Endothelial cell of umbilical vein (primary cell): Measurements from ENCODE around the gene DRC1. TPM values are rescaled to one million over a fixed set of nuclear protein-coding genes. Genes with fewer than 3 reads are reported as not detected.

Experiments
- BruUV-seq: library from RNA; stranded (reverse); fragments of 400-500 nt; replicated peaks from 2 replicates; lab custom pipeline; 2021; lab: Mats Ljungman, UMichigan
- CTCF ChIA-PET: fragments of 300-600, 350-600 bp; sonication (Branson Sonifier 250); formaldehyde crosslinking; loops from one replicate; lab custom pipeline; 2021; ENCODE audit warnings: antibody characterized with exemption, inconsistent platforms; lab: Charles Lee
- POLR2A ChIA-PET: fragments of 300-600, 350-600 bp; sonication (Branson Sonifier 250); formaldehyde crosslinking; loops from one replicate; lab custom pipeline; 2021; ENCODE audit warnings: antibody characterized with exemption, inconsistent platforms; lab: Charles Lee
- DNase-seq: peaks from one replicate; pipeline ENCODE4 v3.0.0-alpha.2; 2011; ENCODE audit warnings: low read depth, low spot score
- FAIRE-seq: peaks from 2 replicates; lab custom pipeline; 2011; peaks lifted over from hg19 to GRCh38; lab: Jason Lieb, UNC
- H2AFZ ChIP-seq: 2 replicates; pipeline ENCODE4 v1.6.0; 2012; ENCODE audit warnings: low read depth, low read length, control low read depth, inconsistent platforms
- H3K27ac ChIP-seq: 2 replicates; pipeline ENCODE4 v1.5.1; 2011; ENCODE audit warnings: low read depth, mild to moderate bottlenecking, control low read depth, low read length, moderate library complexity; ENCODE audit not compliant: insufficient read depth
- H3K27me3 ChIP-seq, 2 experiments: 2 replicates each; pipeline versions ENCODE4 v1.6.0 to v1.6.1; 2011; ENCODE audit warnings: low read length in 2 of 2, mixed read lengths in 1 of 2; ENCODE audit not compliant: control insufficient read depth in 2 of 2, insufficient read depth in 2 of 2
- H3K36me3 ChIP-seq, 2 experiments: 2 replicates in 1 of 2; 3 replicates in 1 of 2; pipeline ENCODE4 v1.5.1; 2011; ENCODE audit warnings: low read length in 2 of 2, mild to moderate bottlenecking in 1 of 2, moderate library complexity in 1 of 2; ENCODE audit not compliant: control insufficient read depth in 2 of 2, insufficient read depth in 2 of 2; ENCODE audit errors: extremely low read depth in 1 of 2
- H3K4me1 ChIP-seq: 3 replicates; pipeline ENCODE4 v1.5.1; 2011; ENCODE audit warnings: mild to moderate bottlenecking, low read length; ENCODE audit not compliant: control insufficient read depth, insufficient read depth; ENCODE audit errors: extremely low read depth
- H3K4me2 ChIP-seq: 2 replicates; pipeline ENCODE4 v1.6.1; 2011; ENCODE audit warnings: low read length, control low read depth, mixed read lengths; ENCODE audit not compliant: insufficient read depth
- H3K4me3 ChIP-seq, 3 experiments: fragments of 200-600 bp in 1 of 3; sonication (generic), shearing (Covaris generic) in 1 of 3; replicated peaks in 1 of 3; 2 replicates each; pipeline ENCODE4 v1.5.1; 2011 to 2016; ENCODE audit warnings: control low read depth in 3 of 3, low read length in 3 of 3, mild to moderate bottlenecking in 2 of 3, inconsistent platforms in 1 of 3, low read depth in 1 of 3, moderate library complexity in 1 of 3; ENCODE audit not compliant: insufficient read depth in 1 of 3
- H3K79me2 ChIP-seq: 2 replicates; pipeline ENCODE4 v1.6.0; 2012; ENCODE audit warnings: low read length, inconsistent platforms; ENCODE audit not compliant: control insufficient read depth, insufficient read depth
- H3K9ac ChIP-seq: replicated peaks from 2 replicates; pipeline ENCODE3; 2011; ENCODE audit warnings: low read length, control low read depth; ENCODE audit not compliant: insufficient read depth; ENCODE audit errors: extremely low read depth
- H3K9me1 ChIP-seq: replicated peaks from 3 replicates; pipeline ENCODE4 v1.6.0; 2011; ENCODE audit warnings: mild to moderate bottlenecking, low read length; ENCODE audit not compliant: control insufficient read depth, insufficient read depth; ENCODE audit errors: extremely low read depth
- H3K9me3 ChIP-seq: replicated peaks from 2 replicates; pipeline ENCODE4 v1.5.1; 2012; ENCODE audit warnings: low read length, inconsistent platforms; ENCODE audit not compliant: control insufficient read depth, insufficient read depth
- H4K20me1 ChIP-seq: replicated peaks from 2 replicates; pipeline ENCODE3; 2011; ENCODE audit warnings: mild to moderate bottlenecking, low read length; ENCODE audit not compliant: control insufficient read depth, insufficient read depth; ENCODE audit errors: extremely low read depth
- EZH2 ChIP-seq: IDR thresholded peaks from 2 replicates; pipeline ENCODE4 v1.6.1; 2012; ENCODE audit warnings: borderline replicate concordance, low read depth, mild to moderate bottlenecking, moderate library complexity, low read length, inconsistent platforms; ENCODE audit not compliant: severe bottlenecking
- FOS ChIP-seq: IDR thresholded peaks from 2 replicates; pipeline ENCODE4 v1.6.1; 2011; ENCODE audit warnings: mild to moderate bottlenecking, low read length, moderate library complexity, borderline replicate concordance; ENCODE audit not compliant: insufficient read depth
- GATA2 ChIP-seq: IDR thresholded peaks from 2 replicates; pipeline ENCODE4 v1.7.0; 2011; ENCODE audit warnings: low read depth, mild to moderate bottlenecking, moderate library complexity, mixed read lengths, low read length; ENCODE audit not compliant: insufficient read length, insufficient read depth
- JUN ChIP-seq: IDR thresholded peaks from 2 replicates; pipeline ENCODE4 v1.6.1; 2011; ENCODE audit warnings: borderline replicate concordance, low read depth; ENCODE audit not compliant: insufficient read length, insufficient read depth
- MYC ChIP-seq: IDR thresholded peaks from one replicate; pipeline ENCODE4 v1.6.1; 2011; ENCODE audit warnings: mild to moderate bottlenecking, low read depth, low read length
- POLR2A ChIP-seq: IDR thresholded peaks from 2 replicates; pipeline ENCODE4 v1.6.1; 2012; ENCODE audit warnings: low read depth, mild to moderate bottlenecking, control low read depth, low read length
- POLR2AphosphoS5 ChIP-seq: IDR thresholded peaks from 2 replicates; pipeline ENCODE4 v1.6.1; 2012; ENCODE audit warnings: low read depth, mild to moderate bottlenecking, control low read depth, low read length, moderate library complexity; ENCODE audit not compliant: insufficient read depth
- dilution Hi-C: fragments of 300-500 bp; cut with MboI; formaldehyde crosslinking; loops from one replicate; pipeline ENCODE4 v1.15.0; 2019; ENCODE audit warnings: low sequenced_read_pairs; ENCODE audit not compliant: extremely low pct_ligation_motif_present
- intact Hi-C: fragments of 100-400 bp; cut with micrococcal nuclease; formaldehyde crosslinking; loops from one replicate; pipeline ENCODE4 v1.10.0; 2022
- polyA plus RNA-seq, 4 experiments: library from polyadenylated mRNA; depleted of rRNA in 3 of 4; stranded (reverse) in 3 of 4; unstranded in 1 of 4; fragments of >200 nt; gene quantifications; 2 replicates each; pipeline versions ENCODE4 v1.2.1 to v1.2.3, GENCODE V29; 2011 to 2012; ENCODE audit warnings: missing spikeins in 1 of 4
- total RNA-seq: library from RNA; stranded (reverse); gene quantifications from 2 replicates; pipeline ENCODE4 v1.2.3, GENCODE V29; 2021
- TF ChIP-seq, protein P1 (sequence below), 2 donors: IDR thresholded peaks; 1 replicate in 1 of 2; 2 replicates in 1 of 2; pipeline ENCODE4 v1.5.1; 2011; ENCODE audit warnings: low read length in 2 of 2, mild to moderate bottlenecking in 2 of 2, moderate library complexity in 2 of 2, control low read depth in 1 of 2, inconsistent platforms in 1 of 2, low read depth in 1 of 2; ENCODE audit not compliant: insufficient read depth in 1 of 2; ENCODE audit errors: extremely low read depth in 1 of 2
- TF ChIP-seq, protein P2 (sequence below): IDR thresholded peaks from 2 replicates; pipeline ENCODE4 v1.6.1; 2011; ENCODE audit not compliant: insufficient read depth, insufficient read length

DRC1 gene
- total and polyA plus RNA-seq, 2 donors (not counting 3 experiments of a cell fraction or from before 2014, with no cell fraction given) = 0.44 TPM; not detected in 1

GRCh38 chr2:26472821-26473655, 71.3 kb downstream of the DRC1 start:
- Histone ChIP-seq H3K9me3 (no peaks in the 10 kb centered on the region), H3K27me3 (no peaks in the 10 kb centered on the region), H3K9me1 (no peaks in the 10 kb centered on the region), H3K27ac (no peak overlapping the region), H3K4me1 (no peaks in the 10 kb centered on the region), H3K4me2 (no peak overlapping the region), H3K36me3 (no peaks in the 10 kb centered on the region), H2AFZ (no peak overlapping the region), H3K79me2 (no peaks in the 10 kb centered on the region), H3K9ac (no peak overlapping the region), H4K20me1 (no peaks in the 10 kb centered on the region), H3K4me3 (no peak overlapping the region)
- ChIA-PET POLR2A (no interaction called here), CTCF (interaction anchor here (0.8 to 3.5 kb wide), 4 partner anchors 19 to 104 kb away, joined by 3 to 22 read pairs (median 4); no protein-coding TSS in a partner anchor)
- TF ChIP-seq MYC (no peak), EZH2 (no peak), GATA2 (no peak), JUN (no peak), FOS (no peak), POLR2A (no peak), POLR2AphosphoS5 (no peak)
- TF ChIP-seq, protein P1, sequence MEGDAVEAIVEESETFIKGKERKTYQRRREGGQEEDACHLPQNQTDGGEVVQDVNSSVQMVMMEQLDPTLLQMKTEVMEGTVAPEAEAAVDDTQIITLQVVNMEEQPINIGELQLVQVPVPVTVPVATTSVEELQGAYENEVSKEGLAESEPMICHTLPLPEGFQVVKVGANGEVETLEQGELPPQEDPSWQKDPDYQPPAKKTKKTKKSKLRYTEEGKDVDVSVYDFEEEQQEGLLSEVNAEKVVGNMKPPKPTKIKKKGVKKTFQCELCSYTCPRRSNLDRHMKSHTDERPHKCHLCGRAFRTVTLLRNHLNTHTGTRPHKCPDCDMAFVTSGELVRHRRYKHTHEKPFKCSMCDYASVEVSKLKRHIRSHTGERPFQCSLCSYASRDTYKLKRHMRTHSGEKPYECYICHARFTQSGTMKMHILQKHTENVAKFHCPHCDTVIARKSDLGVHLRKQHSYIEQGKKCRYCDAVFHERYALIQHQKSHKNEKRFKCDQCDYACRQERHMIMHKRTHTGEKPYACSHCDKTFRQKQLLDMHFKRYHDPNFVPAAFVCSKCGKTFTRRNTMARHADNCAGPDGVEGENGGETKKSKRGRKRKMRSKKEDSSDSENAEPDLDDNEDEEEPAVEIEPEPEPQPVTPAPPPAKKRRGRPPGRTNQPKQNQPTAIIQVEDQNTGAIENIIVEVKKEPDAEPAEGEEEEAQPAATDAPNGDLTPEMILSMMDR (IDR thresholded peaks at IDR 0.05; ENCODE audit: extremely low read depth in 1 of 2, insufficient read depth in 1 of 2, low read depth in 1 of 2, low read length in 2 of 2) = no peak
- TF ChIP-seq, protein P2, sequence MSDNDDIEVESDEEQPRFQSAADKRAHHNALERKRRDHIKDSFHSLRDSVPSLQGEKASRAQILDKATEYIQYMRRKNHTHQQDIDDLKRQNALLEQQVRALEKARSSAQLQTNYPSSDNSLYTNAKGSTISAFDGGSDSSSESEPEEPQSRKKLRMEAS = no peak
- BruUV-seq = no TSS peak
- dilution Hi-C loops = no loop called here
- intact Hi-C loops = loop anchor here (1.0 kb wide), 2 partner anchors 82 to 104 kb away; no protein-coding TSS in a partner anchor
- DNase-seq (no peak), FAIRE-seq (no peak)
